ENCODE data around the gene GPR161. TPM values are rescaled to one million over a fixed set of nuclear protein-coding genes. Genes with fewer than 3 reads are reported as not detected.

The GPR161 gene
- total RNA-seq, 2 donors from 2014 or later, result 0.05 to 0.42 TPM

- no peaks in the 10 kb centered on the region for H3K36me3 Mint-ChIP-seq
- no peak for ATAC-seq
- H3K4me3 Mint-ChIP-seq, result peak overlapping the region; percentile 92
- peaks cover 11 to 12% of the 10 kb centered on the region in 2 donors for H3K4me1 Mint-ChIP-seq (ENCODE audit: low read depth in 2 of 2)
- peaks cover 30 to 36% of the 10 kb centered on the region in 2 donors for H3K27me3 Mint-ChIP-seq
- H3K27ac Mint-ChIP-seq, result no peak overlapping the region
- DNase-seq (ENCODE audit: low spot score), result no peak
- no peaks in the 10 kb centered on the region for H3K9me3 Mint-ChIP-seq
These were observed 1.4 kb upstream of the GPR161 start for GRCh38 chr1:168138134-168138533.

DNA sequence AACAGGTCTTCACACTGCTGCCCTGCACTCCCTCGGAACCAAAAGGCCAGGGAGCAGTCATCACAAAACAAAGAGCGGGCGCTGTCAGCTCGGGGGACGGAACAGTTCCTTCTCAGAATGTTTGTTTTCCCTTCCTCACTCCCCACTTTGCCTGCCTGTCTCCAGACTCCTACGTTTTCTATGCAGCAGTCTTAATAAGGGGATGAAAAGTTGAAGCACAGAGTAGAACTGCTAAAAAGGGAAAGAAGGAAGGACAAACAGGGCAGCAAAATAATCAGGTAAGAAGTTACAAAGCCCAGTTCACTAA, 738 bp upstream of the GPR161 start:
- peak overlapping the region in 1 of 2 donors; percentile 13 for H3K27ac Mint-ChIP-seq
- H3K4me3 Mint-ChIP-seq, result peak overlapping the region; percentile 92
- no peaks in the 10 kb centered on the region for H3K36me3 Mint-ChIP-seq
- H3K27me3 Mint-ChIP-seq, result peaks cover 30 to 36% of the 10 kb centered on the region in 2 donors
- ATAC-seq (no peak), DNase-seq (ENCODE audit: low spot score) (no peak)
- peaks cover 11 to 12% of the 10 kb centered on the region in 2 donors for H3K4me1 Mint-ChIP-seq (ENCODE audit: low read depth in 2 of 2)
- no peaks in the 10 kb centered on the region for H3K9me3 Mint-ChIP-seq

- H3K27me3 Mint-ChIP-seq, result peaks cover 31 to 45% of the 10 kb centered on the region in 2 donors
- ATAC-seq, result peak; percentile 56 to 62
These were observed 615 bp downstream of the GPR161 start for GRCh38 chr1:168135921-168136708.

GRCh38 chr1:168135116-168135920, 1.4 kb downstream of the GPR161 start:
- Mint-ChIP-seq H3K4me1 (ENCODE audit: low read depth in 2 of 2) (peaks cover 11 to 12% of the 10 kb centered on the region in 2 donors), H3K4me3 (peak overlapping the region; percentile 67), H3K27me3 (peaks cover 35 to 50% of the 10 kb centered on the region in 2 donors), H3K27ac (no peak overlapping the region), H3K36me3 (no peaks in the 10 kb centered on the region), H3K9me3 (no peaks in the 10 kb centered on the region)
- ATAC-seq, result no peak
- DNase-seq (ENCODE audit: low spot score), result no peak

More at GRCh38 chr1:168135921-168136708, 615 bp downstream of the GPR161 start:
- H3K4me3 Mint-ChIP-seq, result peak overlapping the region; percentile 67
- no peak for DNase-seq (ENCODE audit: low spot score)
- H3K4me1 Mint-ChIP-seq (ENCODE audit: low read depth in 2 of 2), result peaks cover 11 to 12% of the 10 kb centered on the region in 2 donors
- no peak overlapping the region for H3K27ac Mint-ChIP-seq
- no peaks in the 10 kb centered on the region for H3K36me3 Mint-ChIP-seq
- H3K9me3 Mint-ChIP-seq, result no peaks in the 10 kb centered on the region

- ATAC-seq, result no peak
- no peak overlapping the region for H3K4me3 Mint-ChIP-seq
- no peaks in the 10 kb centered on the region for H3K36me3 Mint-ChIP-seq
- H3K4me1 Mint-ChIP-seq (ENCODE audit: low read depth in 2 of 2), result peaks cover 11 to 12% of the 10 kb centered on the region in 2 donors
- no peak overlapping the region for H3K27ac Mint-ChIP-seq
- DNase-seq (ENCODE audit: low spot score), result no peak
- no peaks in the 10 kb centered on the region for H3K9me3 Mint-ChIP-seq
- H3K27me3 Mint-ChIP-seq, result peaks cover 38 to 55% of the 10 kb centered on the region in 2 donors
These were observed 2.1 kb downstream of the GPR161 start for GRCh38 chr1:168134642-168135041.

- DNase-seq (ENCODE audit: low spot score), result no peak
- H3K9me3 Mint-ChIP-seq, result no peaks in the 10 kb centered on the region
- H3K27me3 Mint-ChIP-seq, result peaks cover 38 to 59% of the 10 kb centered on the region in 2 donors
- no peaks in the 10 kb centered on the region for H3K36me3 Mint-ChIP-seq
- no peak for ATAC-seq
- peaks cover 11 to 12% of the 10 kb centered on the region in 2 donors for H3K4me1 Mint-ChIP-seq (ENCODE audit: low read depth in 2 of 2)
- no peak overlapping the region for H3K27ac Mint-ChIP-seq
- no peak overlapping the region for H3K4me3 Mint-ChIP-seq
These were observed 2.6 kb downstream of the GPR161 start for GRCh38 chr1:168134132-168134531.

- no peaks in the 10 kb centered on the region for H3K36me3 Mint-ChIP-seq
- ATAC-seq (no peak), DNase-seq (ENCODE audit: low spot score) (no peak)
- H3K27ac Mint-ChIP-seq, result no peak overlapping the region
- H3K4me1 Mint-ChIP-seq (ENCODE audit: low read depth in 2 of 2), result no peaks in the 10 kb centered on the region
- H3K9me3 Mint-ChIP-seq, result no peaks in the 10 kb centered on the region
- H3K27me3 Mint-ChIP-seq, result peaks cover 28 to 51% of the 10 kb centered on the region in 2 donors
- H3K4me3 Mint-ChIP-seq, result no peak overlapping the region
These were observed 6.8 kb downstream of the GPR161 start for GRCh38 chr1:168129933-168130332.

- Mint-ChIP-seq H3K36me3 (no peaks in the 10 kb centered on the region), H3K4me3 (no peak overlapping the region), H3K4me1 (ENCODE audit: low read depth in 2 of 2) (no peaks in the 10 kb centered on the region), H3K27ac (no peak overlapping the region), H3K27me3 (peaks cover 34 to 45% of the 10 kb centered on the region in 2 donors), H3K9me3 (no peaks in the 10 kb centered on the region)
- ATAC-seq (no peak), DNase-seq (ENCODE audit: low spot score) (no peak)
These were observed 9.2 kb downstream of the GPR161 start for GRCh38 chr1:168127503-168127902.

DNA sequence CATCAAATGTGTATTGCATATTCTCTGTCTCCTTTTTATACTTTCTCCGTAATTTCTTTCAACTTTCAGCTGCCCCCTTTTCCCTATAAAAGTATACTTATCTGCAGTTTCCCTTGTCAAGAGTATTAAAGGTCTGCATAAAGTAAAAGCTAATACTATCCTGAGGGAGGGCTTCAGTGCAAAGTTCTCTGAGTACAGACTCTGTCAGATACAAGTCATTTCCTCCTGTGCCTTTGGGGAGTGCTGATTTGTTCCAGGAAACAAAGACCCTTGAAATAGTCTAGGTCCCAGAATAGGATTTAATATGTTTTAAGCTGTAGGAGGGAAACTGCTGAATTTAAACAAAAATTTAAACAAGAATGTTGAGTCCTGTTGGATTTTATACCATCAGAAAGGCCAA, 11.7 kb downstream of the GPR161 start:
- Mint-ChIP-seq H3K36me3 (no peaks in the 10 kb centered on the region), H3K27me3 (peaks cover 28 to 33% of the 10 kb centered on the region in 2 donors), H3K27ac (no peak overlapping the region), H3K9me3 (no peaks in the 10 kb centered on the region), H3K4me3 (no peak overlapping the region), H3K4me1 (ENCODE audit: low read depth in 2 of 2) (no peaks in the 10 kb centered on the region)
- DNase-seq (ENCODE audit: low spot score) (no peak), ATAC-seq (no peak)

DNA sequence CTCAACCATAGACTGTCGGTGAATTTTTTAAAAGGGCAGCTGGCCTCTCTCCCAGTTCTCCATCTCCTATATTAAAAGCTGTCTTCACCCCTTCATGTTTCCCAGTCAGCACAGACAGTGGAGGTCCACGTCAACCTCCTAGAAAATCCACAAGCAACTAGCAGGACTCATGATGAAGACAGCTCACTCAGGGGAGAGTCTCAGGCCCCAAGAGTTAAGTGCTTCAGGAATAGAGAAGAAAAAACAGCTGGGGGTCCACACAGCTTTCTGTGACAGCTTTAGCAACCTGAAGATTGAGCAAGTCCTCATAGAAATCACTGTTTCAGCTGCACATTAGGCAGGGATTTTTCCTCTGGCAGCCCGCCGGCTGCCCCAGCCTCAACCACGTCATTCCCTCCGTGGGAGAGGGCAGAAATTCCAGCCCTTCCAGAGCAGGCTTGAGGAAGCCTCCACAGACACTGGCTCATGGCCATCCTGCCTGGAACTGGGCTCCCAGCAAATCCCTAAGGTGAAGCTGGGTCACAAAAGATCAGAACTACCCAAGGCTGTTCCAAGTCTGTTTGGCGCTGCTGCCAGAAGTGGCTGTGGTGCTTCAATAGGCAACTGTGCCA, 15.2 kb downstream of the GPR161 start:
- peak in 1 of 2 donors; percentile 44 for ATAC-seq
- H3K27ac Mint-ChIP-seq, result no peak overlapping the region

DNA sequence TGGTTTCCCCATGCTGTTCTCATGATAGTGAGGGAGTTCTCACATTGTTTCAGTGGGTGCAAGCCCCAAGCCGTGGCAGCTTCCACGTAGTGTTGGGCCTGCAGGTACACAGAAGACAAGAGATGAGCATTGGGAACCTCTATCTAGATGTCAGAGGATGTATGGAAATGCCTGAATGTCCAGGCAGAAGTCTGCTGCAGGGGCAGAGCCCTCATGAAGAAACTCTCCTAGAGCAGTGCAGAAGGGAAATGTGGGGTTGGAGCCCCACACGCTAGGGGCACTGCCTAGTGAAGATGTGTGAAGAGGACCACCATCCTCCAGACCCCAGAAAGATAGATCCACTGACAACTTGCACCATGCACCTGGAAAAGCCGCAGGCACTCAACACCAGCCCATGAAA, 17.0 kb downstream of the GPR161 start:
- ATAC-seq (no peak), DNase-seq (ENCODE audit: low spot score) (no peak)
- no peak overlapping the region for H3K4me3 Mint-ChIP-seq
- H3K9me3 Mint-ChIP-seq, result no peaks in the 10 kb centered on the region
- no peak overlapping the region for H3K27ac Mint-ChIP-seq
- peaks cover 24 to 29% of the 10 kb centered on the region in 2 donors for H3K27me3 Mint-ChIP-seq
- H3K36me3 Mint-ChIP-seq, result no peaks in the 10 kb centered on the region
- H3K4me1 Mint-ChIP-seq (ENCODE audit: low read depth in 2 of 2), result no peaks in the 10 kb centered on the region

More for the DNA sequence above, 15.2 kb downstream of the GPR161 start:
- Mint-ChIP-seq H3K9me3 (no peaks in the 10 kb centered on the region), H3K27me3 (peaks cover 24 to 34% of the 10 kb centered on the region in 2 donors), H3K36me3 (no peaks in the 10 kb centered on the region), H3K4me3 (no peak overlapping the region), H3K4me1 (ENCODE audit: low read depth in 2 of 2) (no peaks in the 10 kb centered on the region)
- no peak for DNase-seq (ENCODE audit: low spot score)

DNA sequence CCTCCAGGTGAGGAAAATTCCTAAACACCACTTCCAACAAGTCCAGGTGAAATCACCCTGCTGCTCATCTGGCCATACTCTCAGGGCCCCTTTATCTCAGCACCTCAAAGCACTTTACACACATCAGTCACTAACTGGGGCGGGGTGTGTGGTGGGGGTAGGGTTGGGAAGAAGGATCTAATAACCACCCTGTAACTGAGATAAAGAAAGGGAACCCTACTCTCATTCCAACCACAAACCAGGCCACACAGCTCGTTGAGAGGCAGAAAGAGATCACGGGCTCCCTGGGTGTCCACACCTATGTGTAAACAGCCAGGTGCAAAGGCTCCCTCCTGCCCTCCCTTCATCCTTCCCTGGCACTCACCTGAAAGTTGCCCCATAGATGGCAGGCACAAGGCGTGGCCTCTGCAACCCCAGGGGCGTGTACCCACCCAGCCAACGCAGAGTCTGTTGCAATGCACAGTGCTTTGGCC, 20.4 kb downstream of the GPR161 start:
- Mint-ChIP-seq H3K9me3 (no peaks in the 10 kb centered on the region), H3K27me3 (peaks cover 11 to 13% of the 10 kb centered on the region in 2 donors), H3K4me1 (ENCODE audit: low read depth in 2 of 2) (no peaks in the 10 kb centered on the region), H3K36me3 (no peaks in the 10 kb centered on the region), H3K4me3 (no peak overlapping the region), H3K27ac (no peak overlapping the region)
- ATAC-seq (peak in 1 of 2 donors; percentile 28), DNase-seq (ENCODE audit: low spot score) (no peak)

GRCh38 chr1:168114845-168115244, 21.9 kb downstream of the GPR161 start:
- DNase-seq (ENCODE audit: low spot score), result no peak
- peaks cover 11% of the 10 kb centered on the region in 2 donors for H3K27me3 Mint-ChIP-seq
- no peak overlapping the region for H3K4me3 Mint-ChIP-seq
- H3K9me3 Mint-ChIP-seq, result no peaks in the 10 kb centered on the region
- no peak for ATAC-seq
- no peaks in the 10 kb centered on the region for H3K36me3 Mint-ChIP-seq
- H3K4me1 Mint-ChIP-seq (ENCODE audit: low read depth in 2 of 2), result no peaks in the 10 kb centered on the region
- H3K27ac Mint-ChIP-seq, result no peak overlapping the region

Data from natural killer cell treated with Interleukin-12 subunit alpha and Interleukin-12 subunit beta and Interleukin-15 and Interleukin-18, amount 100 ng/mL, for 72 hours (primary cell).